HepG2 (cell line): ENCODE data around the gene TPPP3. TPM values are rescaled to one million over a fixed set of nuclear protein-coding genes. Genes with fewer than 3 reads are reported as not detected.

Experiments
- CBX1 ChIP-seq: IDR thresholded peaks from one replicate; pipeline ENCODE4 v1.6.1; 2016; ENCODE audit warnings: antibody characterized with exemption, low read depth
- CEBPZ ChIP-seq: IDR thresholded peaks from 2 replicates; pipeline ENCODE4 v1.6.1; 2012; ENCODE audit warnings: low read length, improper control_type of control experiment
- E2F5 ChIP-seq: sonication (generic); formaldehyde crosslinking; conservative IDR thresholded peaks from 2 replicates; pipeline ENCODE4 v1.4.0; 2020; ENCODE audit warnings: missing genetic modification reagents
- EEA1 ChIP-seq: sonication (generic); formaldehyde crosslinking; IDR thresholded peaks from 2 replicates; pipeline ENCODE4 v1.5.1; 2020; ENCODE audit warnings: mild to moderate bottlenecking, missing genetic modification reagents, borderline replicate concordance
- EED ChIP-seq: sonication (generic); formaldehyde crosslinking; IDR thresholded peaks from 2 replicates; pipeline ENCODE4 v1.5.0; 2020; ENCODE audit warnings: mild to moderate bottlenecking, missing genetic modification reagents
- HOXA3 ChIP-seq: sonication (generic); formaldehyde crosslinking; IDR thresholded peaks from 2 replicates; pipeline ENCODE4 v1.5.0; 2020; ENCODE audit warnings: missing genetic modification reagents
- IRX3 ChIP-seq: sonication (generic); formaldehyde crosslinking; IDR thresholded peaks from 2 replicates; pipeline ENCODE4 v1.8.1; 2023; ENCODE audit warnings: mild to moderate bottlenecking, low read depth, missing genetic modification reagents, borderline replicate concordance
- RBFOX2 ChIP-seq: fragments of 200-400 bp; formaldehyde crosslinking; IDR thresholded peaks from 2 replicates; pipeline ENCODE4 v1.6.1; 2017; ENCODE audit warnings: low read depth, mild to moderate bottlenecking, low read length
- SMAD3 ChIP-seq: sonication (generic); formaldehyde crosslinking; IDR thresholded peaks from 2 replicates; pipeline ENCODE4 v1.4.0; 2020; ENCODE audit warnings: missing genetic modification reagents
- SSRP1 ChIP-seq: IDR thresholded peaks from 2 replicates; pipeline ENCODE4 v1.6.1; 2016; ENCODE audit warnings: control low read depth
- ZNF10 ChIP-seq: sonication (generic); formaldehyde crosslinking; IDR thresholded peaks from 2 replicates; pipeline ENCODE4 v1.4.0; 2020; ENCODE audit warnings: mild to moderate bottlenecking, low read depth, missing genetic modification reagents, borderline replicate concordance
- ZNF138 ChIP-seq: sonication (generic); formaldehyde crosslinking; IDR thresholded peaks from 2 replicates; pipeline ENCODE4 v1.5.0; 2020; ENCODE audit warnings: mild to moderate bottlenecking, low read depth, missing genetic modification reagents
- ZNF326 ChIP-seq: sonication (generic); formaldehyde crosslinking; IDR thresholded peaks from 2 replicates; pipeline ENCODE4 v1.4.0; 2020; ENCODE audit warnings: missing genetic modification reagents, borderline replicate concordance
- ZNF451 ChIP-seq: sonication (generic); formaldehyde crosslinking; IDR thresholded peaks from 2 replicates; pipeline ENCODE4 v1.5.0; 2020; ENCODE audit warnings: mild to moderate bottlenecking, missing genetic modification reagents
- ZNF549 ChIP-seq: sonication (generic); formaldehyde crosslinking; IDR thresholded peaks from 2 replicates; pipeline ENCODE4 v1.5.0; 2020; ENCODE audit warnings: missing genetic modification reagents
- ZNF615 ChIP-seq: sonication (generic); formaldehyde crosslinking; IDR thresholded peaks from 2 replicates; pipeline ENCODE4 v1.5.0; 2020; ENCODE audit warnings: mild to moderate bottlenecking, missing genetic modification reagents, borderline replicate concordance
- ZNF652 ChIP-seq: IDR thresholded peaks from 2 replicates; pipeline ENCODE4 v1.6.1; 2016; ENCODE audit warnings: low read depth, borderline replicate concordance
- ZNF691 ChIP-seq: sonication (generic); formaldehyde crosslinking; IDR thresholded peaks from 2 replicates; pipeline ENCODE4 v1.4.0; 2020; ENCODE audit warnings: missing genetic modification reagents, low read depth, mild to moderate bottlenecking, borderline replicate concordance
- ZNF703 ChIP-seq: sonication (generic); formaldehyde crosslinking; IDR thresholded peaks from 2 replicates; pipeline ENCODE4 v1.5.1; 2020; ENCODE audit warnings: missing genetic modification reagents, mild to moderate bottlenecking, moderate library complexity, borderline replicate concordance
- ZNF704 ChIP-seq: sonication (generic); formaldehyde crosslinking; IDR thresholded peaks from 2 replicates; pipeline ENCODE4 v1.8.1; 2023; ENCODE audit warnings: mild to moderate bottlenecking, inconsistent platforms, moderate library complexity, missing genetic modification reagents, borderline replicate concordance
- ZNF768 ChIP-seq: sonication (generic); formaldehyde crosslinking; IDR thresholded peaks from 2 replicates; pipeline ENCODE4 v1.4.0; 2020; ENCODE audit warnings: missing genetic modification reagents
- ZNF773 ChIP-seq: sonication (generic); formaldehyde crosslinking; IDR thresholded peaks from 2 replicates; pipeline ENCODE4 v1.4.0; 2020; ENCODE audit warnings: missing genetic modification reagents, borderline replicate concordance
- ZSCAN5A ChIP-seq: sonication (generic); formaldehyde crosslinking; IDR thresholded peaks from 2 replicates; pipeline ENCODE4 v1.8.0; 2022; ENCODE audit warnings: mild to moderate bottlenecking, missing genetic modification reagents, borderline replicate concordance
- polyA plus RNA-seq, 8 experiments: library from polyadenylated mRNA; depleted of rRNA in 3 of 8; stranded (reverse) in 7 of 8; unstranded in 1 of 8; fragments of >200 nt; fragmentation: Illumina TruSeq in 4 of 8; extraction: Trizol in 4 of 8; gene quantifications; 2 replicates each; pipeline versions ENCODE4 v1.2.1 to v1.2.3, GENCODE V29; 2011 to 2016; ENCODE audit warnings: low read depth in 4 of 8, missing spikeins in 1 of 8, mixed read lengths in 1 of 8; ENCODE audit not compliant: insufficient read depth in 1 of 8
- total RNA-seq, 5 experiments: library from RNA; depleted of rRNA; stranded (reverse); fragments of >200 nt; fragmentation: Illumina TruSeq; extraction: Trizol; gene quantifications; 2 replicates each; pipeline ENCODE4 v1.2.3, GENCODE V29; 2016; ENCODE audit warnings: low read depth in 1 of 5

Gene TPPP3
- total and polyA plus RNA-seq, 2 of the 13 experiments (the other 11 are each of a cell fraction or from before 2014, with no cell fraction given) = 0.16 to 0.44 TPM

GRCh38 chr16:67430504-67430976 is 37.2 kb upstream of the TPPP3 start (continued):
- TF ChIP-seq ZSCAN5A (CRISPR knock-in tag) = 0 out of 2 replicates have a peak, but pooled peaks have one; percentile 43
- peak; percentile 71 for TF ChIP-seq ZNF768 (CRISPR knock-in tag)
- TF ChIP-seq ZNF704 (CRISPR knock-in tag) = peak; percentile 87; the same call in 1 of the 2 replicates
- TF ChIP-seq ZNF652 (CRISPR knock-in tag) = no peak
- peak; percentile 31; the same call in 1 of the 2 replicates for TF ChIP-seq HOXA3 (CRISPR knock-in tag)
- TF ChIP-seq ZNF773 (CRISPR knock-in tag) = no peak
- no peak for TF ChIP-seq SMAD3
- TF ChIP-seq ZNF615 (CRISPR knock-in tag) = no peak
- TF ChIP-seq EEA1 (CRISPR knock-in tag) = peak; percentile 94
- TF ChIP-seq ZNF691 (CRISPR knock-in tag) = peak; percentile 93
- no peak for TF ChIP-seq ZNF10 (CRISPR knock-in tag)
- peak; percentile 86 for TF ChIP-seq RBFOX2
- peak; percentile 94; the same call in 1 of the 2 replicates for TF ChIP-seq ZNF138 (CRISPR knock-in tag)
- no peak for TF ChIP-seq E2F5 (CRISPR knock-in tag)
- TF ChIP-seq CBX1 = no peak
- peak; percentile 53; the same call in 1 of the 2 replicates for TF ChIP-seq ZNF703 (CRISPR knock-in tag)
- peak; percentile 59; the same call in 1 of the 2 replicates for TF ChIP-seq SSRP1 (CRISPR knock-in tag)
- no peak for TF ChIP-seq ZNF549 (CRISPR knock-in tag)
- TF ChIP-seq ZNF451 (CRISPR knock-in tag) = peak; percentile 86
- no peak for TF ChIP-seq CEBPZ
- no peak for TF ChIP-seq ZNF326 (CRISPR knock-in tag)
- TF ChIP-seq IRX3 (CRISPR knock-in tag) = no peak; the same call in 1 of the 2 replicates
- TF ChIP-seq EED = peak; percentile 90
